Endothelial cell of umbilical vein (primary cell): ENCODE data around the gene SKIC8. TPM values are rescaled to one million over a fixed set of nuclear protein-coding genes. Genes with fewer than 3 reads are reported as not detected.

Source experiments
- BruUV-seq: library from RNA; stranded (reverse); fragments of 400-500 nt; replicated peaks from 2 replicates; lab custom pipeline; 2021; lab: Mats Ljungman, UMichigan
- CTCF ChIA-PET: fragments of 300-600, 350-600 bp; sonication (Branson Sonifier 250); formaldehyde crosslinking; loops from one replicate; lab custom pipeline; 2021; ENCODE audit warnings: antibody characterized with exemption, inconsistent platforms; lab: Charles Lee
- POLR2A ChIA-PET: fragments of 300-600, 350-600 bp; sonication (Branson Sonifier 250); formaldehyde crosslinking; loops from one replicate; lab custom pipeline; 2021; ENCODE audit warnings: antibody characterized with exemption, inconsistent platforms; lab: Charles Lee
- DNase-seq: peaks from one replicate; pipeline ENCODE4 v3.0.0-alpha.2; 2011; ENCODE audit warnings: low read depth, low spot score
- FAIRE-seq: peaks from 2 replicates; lab custom pipeline; 2011; peaks lifted over from hg19 to GRCh38; lab: Jason Lieb, UNC
- H2AFZ ChIP-seq: 2 replicates; pipeline ENCODE4 v1.6.0; 2012; ENCODE audit warnings: low read depth, low read length, control low read depth, inconsistent platforms
- H3K27ac ChIP-seq: 2 replicates; pipeline ENCODE4 v1.5.1; 2011; ENCODE audit warnings: low read depth, mild to moderate bottlenecking, control low read depth, low read length, moderate library complexity; ENCODE audit not compliant: insufficient read depth
- H3K27me3 ChIP-seq, 2 experiments: 2 replicates each; pipeline versions ENCODE4 v1.6.0 to v1.6.1; 2011; ENCODE audit warnings: low read length in 2 of 2, mixed read lengths in 1 of 2; ENCODE audit not compliant: control insufficient read depth in 2 of 2, insufficient read depth in 2 of 2
- H3K36me3 ChIP-seq, 2 experiments: 2 replicates in 1 of 2; 3 replicates in 1 of 2; pipeline ENCODE4 v1.5.1; 2011; ENCODE audit warnings: low read length in 2 of 2, mild to moderate bottlenecking in 1 of 2, moderate library complexity in 1 of 2; ENCODE audit not compliant: control insufficient read depth in 2 of 2, insufficient read depth in 2 of 2; ENCODE audit errors: extremely low read depth in 1 of 2
- H3K4me1 ChIP-seq: 3 replicates; pipeline ENCODE4 v1.5.1; 2011; ENCODE audit warnings: mild to moderate bottlenecking, low read length; ENCODE audit not compliant: control insufficient read depth, insufficient read depth; ENCODE audit errors: extremely low read depth
- H3K4me2 ChIP-seq: 2 replicates; pipeline ENCODE4 v1.6.1; 2011; ENCODE audit warnings: low read length, control low read depth, mixed read lengths; ENCODE audit not compliant: insufficient read depth
- H3K4me3 ChIP-seq, 3 experiments: fragments of 200-600 bp in 1 of 3; sonication (generic), shearing (Covaris generic) in 1 of 3; replicated peaks in 1 of 3; 2 replicates each; pipeline ENCODE4 v1.5.1; 2011 to 2016; ENCODE audit warnings: control low read depth in 3 of 3, low read length in 3 of 3, mild to moderate bottlenecking in 2 of 3, inconsistent platforms in 1 of 3, low read depth in 1 of 3, moderate library complexity in 1 of 3; ENCODE audit not compliant: insufficient read depth in 1 of 3
- H3K79me2 ChIP-seq: 2 replicates; pipeline ENCODE4 v1.6.0; 2012; ENCODE audit warnings: low read length, inconsistent platforms; ENCODE audit not compliant: control insufficient read depth, insufficient read depth
- H3K9ac ChIP-seq: replicated peaks from 2 replicates; pipeline ENCODE3; 2011; ENCODE audit warnings: low read length, control low read depth; ENCODE audit not compliant: insufficient read depth; ENCODE audit errors: extremely low read depth
- H3K9me1 ChIP-seq: replicated peaks from 3 replicates; pipeline ENCODE4 v1.6.0; 2011; ENCODE audit warnings: mild to moderate bottlenecking, low read length; ENCODE audit not compliant: control insufficient read depth, insufficient read depth; ENCODE audit errors: extremely low read depth
- H3K9me3 ChIP-seq: replicated peaks from 2 replicates; pipeline ENCODE4 v1.5.1; 2012; ENCODE audit warnings: low read length, inconsistent platforms; ENCODE audit not compliant: control insufficient read depth, insufficient read depth
- H4K20me1 ChIP-seq: replicated peaks from 2 replicates; pipeline ENCODE3; 2011; ENCODE audit warnings: mild to moderate bottlenecking, low read length; ENCODE audit not compliant: control insufficient read depth, insufficient read depth; ENCODE audit errors: extremely low read depth
- EZH2 ChIP-seq: IDR thresholded peaks from 2 replicates; pipeline ENCODE4 v1.6.1; 2012; ENCODE audit warnings: borderline replicate concordance, low read depth, mild to moderate bottlenecking, moderate library complexity, low read length, inconsistent platforms; ENCODE audit not compliant: severe bottlenecking
- FOS ChIP-seq: IDR thresholded peaks from 2 replicates; pipeline ENCODE4 v1.6.1; 2011; ENCODE audit warnings: mild to moderate bottlenecking, low read length, moderate library complexity, borderline replicate concordance; ENCODE audit not compliant: insufficient read depth
- GATA2 ChIP-seq: IDR thresholded peaks from 2 replicates; pipeline ENCODE4 v1.7.0; 2011; ENCODE audit warnings: low read depth, mild to moderate bottlenecking, moderate library complexity, mixed read lengths, low read length; ENCODE audit not compliant: insufficient read length, insufficient read depth
- JUN ChIP-seq: IDR thresholded peaks from 2 replicates; pipeline ENCODE4 v1.6.1; 2011; ENCODE audit warnings: borderline replicate concordance, low read depth; ENCODE audit not compliant: insufficient read length, insufficient read depth
- MYC ChIP-seq: IDR thresholded peaks from one replicate; pipeline ENCODE4 v1.6.1; 2011; ENCODE audit warnings: mild to moderate bottlenecking, low read depth, low read length
- POLR2A ChIP-seq: IDR thresholded peaks from 2 replicates; pipeline ENCODE4 v1.6.1; 2012; ENCODE audit warnings: low read depth, mild to moderate bottlenecking, control low read depth, low read length
- POLR2AphosphoS5 ChIP-seq: IDR thresholded peaks from 2 replicates; pipeline ENCODE4 v1.6.1; 2012; ENCODE audit warnings: low read depth, mild to moderate bottlenecking, control low read depth, low read length, moderate library complexity; ENCODE audit not compliant: insufficient read depth
- dilution Hi-C: fragments of 300-500 bp; cut with MboI; formaldehyde crosslinking; loops from one replicate; pipeline ENCODE4 v1.15.0; 2019; ENCODE audit warnings: low sequenced_read_pairs; ENCODE audit not compliant: extremely low pct_ligation_motif_present
- intact Hi-C: fragments of 100-400 bp; cut with micrococcal nuclease; formaldehyde crosslinking; loops from one replicate; pipeline ENCODE4 v1.10.0; 2022
- polyA plus RNA-seq, 4 experiments: library from polyadenylated mRNA; depleted of rRNA in 3 of 4; stranded (reverse) in 3 of 4; unstranded in 1 of 4; fragments of >200 nt; gene quantifications; 2 replicates each; pipeline versions ENCODE4 v1.2.1 to v1.2.3, GENCODE V29; 2011 to 2012; ENCODE audit warnings: missing spikeins in 1 of 4
- total RNA-seq: library from RNA; stranded (reverse); gene quantifications from 2 replicates; pipeline ENCODE4 v1.2.3, GENCODE V29; 2021
- TF ChIP-seq, protein P1 (sequence below): IDR thresholded peaks from 2 replicates; pipeline ENCODE4 v1.6.1; 2011; ENCODE audit not compliant: insufficient read depth, insufficient read length
- TF ChIP-seq, protein P2 (sequence below), 2 donors: IDR thresholded peaks; 1 replicate in 1 of 2; 2 replicates in 1 of 2; pipeline ENCODE4 v1.5.1; 2011; ENCODE audit warnings: low read length in 2 of 2, mild to moderate bottlenecking in 2 of 2, moderate library complexity in 2 of 2, control low read depth in 1 of 2, inconsistent platforms in 1 of 2, low read depth in 1 of 2; ENCODE audit not compliant: insufficient read depth in 1 of 2; ENCODE audit errors: extremely low read depth in 1 of 2

The SKIC8 gene
- total and polyA plus RNA-seq, 2 donors (not counting 3 experiments of a cell fraction or from before 2014, with no cell fraction given), result 49.7 to 95.0 TPM

DNA sequence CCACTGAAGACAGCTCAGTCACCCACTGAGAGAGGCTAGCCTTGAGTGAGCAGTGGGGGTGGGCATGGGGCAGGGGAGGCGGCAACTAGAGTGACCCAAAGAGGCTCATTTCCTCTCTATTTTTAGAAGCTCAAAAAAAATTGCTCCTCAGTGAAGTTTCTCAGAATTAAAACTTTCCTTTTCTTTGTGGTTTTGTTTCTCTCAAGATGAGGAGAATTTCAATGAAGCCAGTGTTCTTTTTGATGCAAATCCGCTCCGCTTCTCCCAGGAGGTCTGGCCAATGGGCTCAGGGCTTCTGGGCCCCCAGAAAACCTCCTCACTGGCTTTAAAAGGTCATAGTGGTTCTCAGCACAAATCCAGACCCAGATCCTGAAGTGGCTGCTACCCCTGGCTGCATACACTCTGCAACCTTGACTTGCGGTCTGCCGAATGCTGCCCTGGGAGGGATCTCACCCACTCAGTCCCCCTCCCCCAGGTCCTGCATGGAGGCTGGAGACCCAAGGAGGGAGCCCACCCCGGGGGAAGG lies 64.8 kb downstream of the SKIC8 start, which contains the start of gene ACSBG1:
Gene ACSBG1 (minus strand): TSS at position 51 of the 526 bp plus-strand sequence. CDS start 64 bp downstream, outside the sequence.
- ChIA-PET POLR2A (no interaction called here), CTCF (interaction anchor here (1.3 kb wide), 1 partner anchor 126 kb away, joined by 3 read pairs; no protein-coding TSS in a partner anchor)
- Histone ChIP-seq H3K9ac (no peak within 1 kb of the TSS), H3K9me1 (no peaks in the 10 kb centered on the region), H3K27ac (no peak within 1 kb of the TSS), H3K4me1 (no peaks in the 10 kb centered on the region), H3K79me2 (no peaks in the 10 kb centered on the region), H3K4me2 (no peak within 1 kb of the TSS), H2AFZ (no peak within 1 kb of the TSS), H4K20me1 (no peaks in the 10 kb centered on the region), H3K4me3 (no peak within 1 kb of the TSS), H3K36me3 (no peaks in the 10 kb centered on the region), H3K27me3 (peaks cover 0 to 2% of the 10 kb centered on the region in 2 experiments), H3K9me3 (no peaks in the 10 kb centered on the region)
- TF ChIP-seq JUN, result no peak
- no peak for TF ChIP-seq POLR2AphosphoS5
- TF ChIP-seq POLR2A, result no peak
- TF ChIP-seq, protein P1, sequence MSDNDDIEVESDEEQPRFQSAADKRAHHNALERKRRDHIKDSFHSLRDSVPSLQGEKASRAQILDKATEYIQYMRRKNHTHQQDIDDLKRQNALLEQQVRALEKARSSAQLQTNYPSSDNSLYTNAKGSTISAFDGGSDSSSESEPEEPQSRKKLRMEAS, result no peak
- TF ChIP-seq MYC, result no peak
- no peak for TF ChIP-seq GATA2
- no peak for TF ChIP-seq FOS
- TF ChIP-seq, protein P2, sequence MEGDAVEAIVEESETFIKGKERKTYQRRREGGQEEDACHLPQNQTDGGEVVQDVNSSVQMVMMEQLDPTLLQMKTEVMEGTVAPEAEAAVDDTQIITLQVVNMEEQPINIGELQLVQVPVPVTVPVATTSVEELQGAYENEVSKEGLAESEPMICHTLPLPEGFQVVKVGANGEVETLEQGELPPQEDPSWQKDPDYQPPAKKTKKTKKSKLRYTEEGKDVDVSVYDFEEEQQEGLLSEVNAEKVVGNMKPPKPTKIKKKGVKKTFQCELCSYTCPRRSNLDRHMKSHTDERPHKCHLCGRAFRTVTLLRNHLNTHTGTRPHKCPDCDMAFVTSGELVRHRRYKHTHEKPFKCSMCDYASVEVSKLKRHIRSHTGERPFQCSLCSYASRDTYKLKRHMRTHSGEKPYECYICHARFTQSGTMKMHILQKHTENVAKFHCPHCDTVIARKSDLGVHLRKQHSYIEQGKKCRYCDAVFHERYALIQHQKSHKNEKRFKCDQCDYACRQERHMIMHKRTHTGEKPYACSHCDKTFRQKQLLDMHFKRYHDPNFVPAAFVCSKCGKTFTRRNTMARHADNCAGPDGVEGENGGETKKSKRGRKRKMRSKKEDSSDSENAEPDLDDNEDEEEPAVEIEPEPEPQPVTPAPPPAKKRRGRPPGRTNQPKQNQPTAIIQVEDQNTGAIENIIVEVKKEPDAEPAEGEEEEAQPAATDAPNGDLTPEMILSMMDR (IDR thresholded peaks at IDR 0.05; ENCODE audit: extremely low read depth in 1 of 2, insufficient read depth in 1 of 2, low read depth in 1 of 2, low read length in 2 of 2), result no peak
- no peak for TF ChIP-seq EZH2
- FAIRE-seq (no peak), DNase-seq (no peak)
- no TSS peak for BruUV-seq
- dilution Hi-C loops, result no loop called here
- intact Hi-C loops, result no loop called here
